OCI-LY3 (cell line): ENCODE results near the gene PACRG.

Experiments
- CTCF ChIP-seq: fragments of 200-600, 300-600 bp; sonication (generic); IDR thresholded peaks from 2 replicates; pipeline ENCODE4 v1.5.1; 2014; ENCODE audit warnings: antibody characterized with exemption, low read length, low read depth
- EZH2phosphoT487 ChIP-seq: fragments of 200-600 bp; shearing (Covaris generic); IDR thresholded peaks from 2 replicates; pipeline ENCODE4 v1.6.1; 2018; ENCODE audit warnings: antibody characterized with exemption, mixed run types, low read depth

GRCh38 chr6:163310973-163311383 is 583.2 kb downstream of the PACRG start:
- TF ChIP-seq CTCF: no peak
- no peak for TF ChIP-seq EZH2phosphoT487
